ENCODE data around the gene SELENON. TPM values are rescaled to one million over a fixed set of nuclear protein-coding genes. Genes with fewer than 3 reads are reported as not detected.

SELENON gene
- total and polyA plus RNA-seq, 10 of the 15 experiments (the other 5 are each of a cell fraction or from before 2014, with no cell fraction given) = 0.07 to 5.1 (median 0.80) TPM

GRCh38 chr1:25829046-25829445, 29.1 kb downstream of the SELENON start:
- H3K9ac ChIP-seq (ENCODE audit: control insufficient read depth, insufficient read depth, low read length) = no peak overlapping the region
- H3K9me3 ChIP-seq (replicated peaks; ENCODE audit: control insufficient read depth, insufficient read depth, low read length) = no peaks in the 10 kb centered on the region
- FAIRE-seq = no peak
- H4K20me1 ChIP-seq (ENCODE audit: control insufficient read depth, insufficient read depth) = no peaks in the 10 kb centered on the region
- H3K27me3 ChIP-seq (replicated peaks in 1 of 2; ENCODE audit: control insufficient read depth in 2 of 2, insufficient read depth in 2 of 2, low read length in 1 of 2) = no peaks in the 10 kb centered on the region
- ATAC-seq = no peak
- ChIA-PET SMC1A (ENCODE audit: uncharacterized antibody, unreplicated experiment) (interaction anchor here (0.8 to 5.0 kb wide), 3 partner anchors 10 to 169 kb away, joined by 3 to 25 read pairs (median 4); partner anchors contain the start of gene PAFAH2), RAD21 (ENCODE audit: unreplicated experiment) (no interaction called here), POLR2A (interaction anchor here (0.8 kb wide), 1 partner anchor 19 kb away, joined by 4 read pairs; no protein-coding TSS in a partner anchor), CTCF (no interaction called here)
- DNase-seq (ENCODE audit: low read depth, low spot score) = no peak
- no peak overlapping the region for H3K4me2 ChIP-seq (ENCODE audit: control insufficient read depth, insufficient read depth)
- peaks cover 9 to 27% of the 10 kb centered on the region in 2 experiments for H3K36me3 ChIP-seq (ENCODE audit: control insufficient read depth in 2 of 2, insufficient read depth in 2 of 2, low read length in 1 of 2)
- 93% methylated on average over 1 of the region's 1 CpG for WGBS (ENCODE audit: insufficient coverage, insufficient replicate concordance, low lambda C conversion rate, missing lambda C conversion rate)
- in situ Hi-C loops (cut with MboI) = no loop called here
- H3K27ac ChIP-seq (ENCODE audit: control insufficient read depth, insufficient read depth) = no peak overlapping the region
- no peaks in the 10 kb centered on the region for H3K79me2 ChIP-seq (ENCODE audit: control insufficient read depth, insufficient read depth, low read length)
- H3K4me3 ChIP-seq = no peak overlapping the region
- no peaks in the 10 kb centered on the region for H3K4me1 ChIP-seq (ENCODE audit: control insufficient read depth, insufficient read depth, low read length)
- intact Hi-C loops (cut with micrococcal nuclease; ENCODE audit: unreplicated experiment) = loop anchor here (10.0 kb wide), 1 partner anchor 176 kb away; no protein-coding TSS in a partner anchor
- no peak for TF ChIP-seq TARDBP (IDR thresholded peaks at IDR 0.05; ENCODE audit: borderline replicate concordance)
- no peak for TF ChIP-seq BCL3 (IDR thresholded peaks at IDR 0.05; ENCODE audit: borderline replicate concordance, insufficient read depth, low read depth, low read length, poor library complexity, severe bottlenecking)
- TF ChIP-seq RB1 (IDR thresholded peaks at IDR 0.05; ENCODE audit: borderline replicate concordance) = no peak
- TF ChIP-seq BCL11A (IDR thresholded peaks at IDR 0.05; ENCODE audit: low read depth, low read length) = no peak
- no peak for TF ChIP-seq RELA (IDR thresholded peaks at IDR 0.05; ENCODE audit: borderline replicate concordance, partially characterized antibody)
- TF ChIP-seq BMI1 (IDR thresholded peaks at IDR 0.05; ENCODE audit: borderline replicate concordance) = no peak
- TF ChIP-seq RAD21 (IDR thresholded peaks at IDR 0.05; ENCODE audit: insufficient read depth, low read depth, low read length) = no peak
- BruUV-seq (replicated peaks) = no TSS peak
- H2AFZ ChIP-seq (ENCODE audit: control insufficient read depth, low read depth, low read length) = no peak overlapping the region

All from GM12878 (cell line).